LoVo (cell line): ENCODE results near the gene STK4.

Experiments
- DNase-seq: peaks from one replicate; pipeline ENCODE4 v3.0.0-alpha.2; 2016; ENCODE audit warnings: low spot score

Gene STK4

DNA sequence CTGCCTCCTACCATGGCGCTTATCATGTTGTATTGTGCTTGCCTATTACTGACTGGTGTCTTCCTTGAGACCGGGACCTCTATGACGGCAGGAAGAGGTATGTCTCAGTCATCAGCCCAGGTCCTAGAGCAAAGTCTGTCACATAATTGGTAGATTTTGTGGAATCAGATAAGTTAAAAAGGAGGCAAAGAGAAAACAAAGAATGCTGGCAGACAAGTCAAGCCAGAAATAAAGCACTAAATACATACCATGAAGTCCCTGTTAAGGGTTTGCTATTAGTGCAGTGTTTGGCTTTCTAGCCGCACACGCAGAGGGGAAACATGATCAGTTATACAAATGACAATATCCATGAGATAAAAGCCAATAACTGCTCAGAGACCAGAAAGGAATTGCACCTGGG is 12.1 kb upstream of the STK4 start:
- DNase-seq, result no peak

GRCh38 chr20:44955270-44955669 is 11.0 kb upstream of the STK4 start:
- DNase-seq, result no peak

DNA sequence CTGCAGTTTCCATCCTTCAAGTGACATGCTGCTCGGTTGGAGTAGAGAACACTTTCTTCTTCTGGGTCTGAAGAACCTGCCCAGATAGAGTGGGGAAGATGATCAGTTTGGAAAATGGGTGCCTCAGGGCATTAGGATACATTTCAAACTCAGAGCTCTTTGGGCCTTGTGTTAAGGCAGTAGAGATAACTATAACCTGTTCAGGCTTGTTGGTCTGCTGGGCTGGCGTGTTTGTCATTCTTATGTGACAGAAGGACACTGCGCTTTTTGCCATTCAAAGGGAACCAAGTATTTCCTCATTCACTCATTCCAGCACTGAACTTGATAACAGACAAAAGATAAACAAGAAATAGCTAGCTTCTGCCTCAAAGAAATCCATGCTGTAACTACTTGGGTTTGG is 9.9 kb upstream of the STK4 start:
- DNase-seq, result no peak

DNA sequence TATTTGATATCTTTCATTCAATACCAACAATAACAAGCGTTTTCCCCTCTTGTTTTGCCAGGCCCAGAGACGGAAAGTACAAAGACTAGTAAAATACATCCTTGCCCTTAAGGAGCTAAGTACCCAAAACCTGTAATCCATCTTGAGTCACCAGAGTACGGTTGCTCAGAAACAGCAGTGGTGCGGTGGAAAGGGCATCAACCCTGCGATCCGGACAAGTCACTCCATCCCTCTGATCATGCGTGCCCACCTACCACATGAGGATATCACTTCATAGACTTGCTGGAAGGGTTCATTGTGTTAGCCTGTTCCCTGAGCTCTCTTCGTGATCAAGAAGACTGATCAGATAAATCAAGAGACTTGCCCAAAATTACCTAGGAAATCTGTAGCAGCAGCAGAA is 8.0 kb upstream of the STK4 start:
- no peak for DNase-seq

DNA sequence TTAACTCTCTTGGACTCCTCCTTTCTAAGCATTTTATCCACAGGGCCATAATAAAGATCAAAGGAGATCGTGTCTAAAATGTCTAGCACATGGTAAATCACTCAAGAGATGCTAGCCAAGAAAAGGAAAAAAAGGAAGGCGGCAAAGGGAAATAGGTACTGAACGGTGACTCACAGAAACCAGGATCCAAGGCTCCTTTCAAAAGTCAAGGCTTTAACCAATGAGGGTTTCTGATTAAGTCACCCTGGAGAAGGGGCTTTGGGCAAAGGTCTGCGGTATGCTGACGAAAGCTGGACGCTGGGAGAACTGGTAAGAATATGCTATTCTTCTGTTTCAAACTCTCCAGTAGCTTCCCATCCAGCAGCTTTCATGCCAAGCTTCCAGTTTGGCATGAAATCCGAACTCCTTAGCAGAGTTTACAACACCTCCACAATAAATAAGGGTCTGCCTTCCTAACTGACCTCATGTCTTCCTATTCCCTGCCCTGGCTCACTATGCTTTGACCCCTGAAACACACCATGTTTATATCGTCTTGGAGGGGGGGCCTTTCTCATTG is 7.2 kb upstream of the STK4 start:
- DNase-seq, result no peak

- no peak for DNase-seq
These were observed 6.6 kb upstream of the STK4 start for GRCh38 chr20:44959638-44960102.

GRCh38 chr20:44960103-44960852 is 6.0 kb upstream of the STK4 start, which contains the start of gene TOMM34:
TSS of gene TOMM34 (minus strand) at chr20:44960397. CDS start at chr20:44960333, 64 bp downstream.
- peak; percentile 96 for DNase-seq

- no peak for DNase-seq
These were observed 5.1 kb upstream of the STK4 start for GRCh38 chr20:44961011-44961869.

DNA sequence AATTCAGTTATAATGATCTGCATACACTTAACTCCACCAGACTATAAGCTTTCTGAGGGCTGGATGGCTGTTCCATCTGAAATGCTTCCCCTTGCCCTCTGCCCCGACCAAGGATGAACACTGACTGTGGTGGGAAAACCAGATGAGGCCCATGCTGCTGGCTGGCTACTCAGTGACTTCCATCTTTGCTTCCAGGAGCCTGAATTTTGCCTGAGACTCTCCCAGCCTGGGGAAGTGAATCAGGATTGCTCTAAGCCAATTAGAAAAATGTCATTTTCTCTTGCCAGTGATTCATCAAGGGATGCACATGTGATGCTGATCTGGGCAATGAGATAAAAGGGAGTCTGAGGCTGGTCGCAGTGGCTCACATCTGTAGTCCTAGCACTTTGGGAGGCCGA is 4.4 kb upstream of the STK4 start:
- DNase-seq, result no peak

- peak; percentile 45 for DNase-seq
These were observed 3.8 kb upstream of the STK4 start for GRCh38 chr20:44962483-44962882.

DNA sequence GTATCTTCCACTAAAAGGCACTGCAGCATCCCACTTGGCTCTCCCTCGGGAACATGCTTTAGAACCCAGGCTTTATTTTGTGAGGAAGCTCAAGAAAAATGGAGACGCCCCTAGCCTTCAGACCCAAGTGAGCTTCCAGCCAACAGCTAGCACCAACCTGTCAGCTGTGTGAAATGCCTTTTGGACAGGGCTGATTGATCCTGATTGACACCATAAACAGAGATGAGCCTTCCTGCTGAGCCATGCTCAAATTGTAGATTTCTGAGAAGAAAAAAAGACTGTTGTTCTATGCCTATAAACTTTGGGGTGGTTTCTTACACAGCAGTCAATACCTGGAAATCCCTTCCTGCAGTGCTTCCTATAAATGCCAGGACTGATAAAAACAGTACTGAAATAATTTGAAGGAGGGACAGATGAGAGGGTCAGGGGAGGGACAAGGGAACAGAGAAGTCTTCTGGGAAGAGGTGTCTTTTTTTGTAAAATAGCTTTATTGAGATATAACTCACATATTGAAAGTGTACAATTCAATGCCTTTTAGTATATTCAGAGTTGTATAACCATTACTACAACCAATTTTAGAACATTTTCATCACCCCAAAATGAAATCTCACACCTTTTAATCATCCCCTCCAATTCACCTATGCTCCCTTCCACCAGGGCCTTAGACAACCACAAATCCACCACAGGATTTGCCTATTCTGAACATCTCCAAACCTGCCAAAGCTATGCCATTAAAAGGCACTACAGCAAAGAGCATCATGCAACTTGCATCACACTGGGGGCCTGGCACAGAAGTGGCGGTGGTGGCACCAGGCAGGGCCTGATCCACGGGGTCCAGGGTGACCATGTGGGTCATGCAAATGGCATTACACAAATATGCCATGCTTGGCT is 2.7 kb upstream of the STK4 start:
- DNase-seq, result no peak

DNA sequence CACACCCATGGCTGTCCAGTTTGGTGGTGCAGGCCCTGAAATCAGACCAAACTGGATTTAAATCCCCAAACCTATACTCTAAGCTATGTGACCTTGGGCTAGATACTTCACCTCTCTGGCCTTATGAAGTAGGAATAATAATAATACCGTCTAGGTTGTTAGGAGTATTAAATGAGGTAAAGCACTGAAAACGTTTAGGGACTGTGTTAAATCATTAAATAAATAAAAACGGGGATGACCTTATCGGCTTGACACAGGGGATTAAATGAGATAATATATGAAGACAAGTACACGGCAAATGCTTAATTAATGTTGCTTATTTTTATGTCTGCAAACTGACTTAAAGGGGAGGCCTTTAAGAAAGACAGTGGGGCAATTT is 672 bp upstream of the STK4 start:
- DNase-seq, result no peak

- no peak for DNase-seq
These were observed 995 bp downstream of the STK4 start for GRCh38 chr20:44967207-44967807.

DNA sequence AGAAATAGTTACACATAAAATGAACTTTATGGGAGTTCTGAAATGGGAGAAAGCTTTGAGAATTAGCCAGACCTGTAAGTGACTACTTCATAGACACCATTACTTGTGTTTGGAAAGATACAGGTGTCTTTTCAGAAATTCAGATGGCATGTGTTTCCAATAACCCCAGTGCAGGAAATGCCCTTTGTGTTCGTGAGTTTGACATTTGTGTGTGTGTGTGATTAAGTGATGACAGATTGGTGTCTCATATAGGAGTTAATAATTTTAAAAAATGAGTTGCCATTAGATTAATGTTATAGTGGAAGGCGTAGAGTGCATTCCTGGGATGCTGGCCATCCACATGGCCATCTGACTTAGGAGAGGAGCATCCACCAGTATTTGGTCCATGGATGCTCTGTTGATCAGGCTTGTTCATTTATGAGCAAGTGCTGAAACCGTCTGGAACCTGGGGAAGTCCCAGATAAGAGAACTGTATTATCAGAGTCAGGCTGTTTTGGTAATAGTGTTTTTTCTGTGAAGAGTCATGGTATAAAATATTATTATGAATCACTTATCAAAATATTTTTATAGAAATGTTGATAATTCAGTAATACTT is 3.1 kb downstream of the STK4 start:
- no peak for DNase-seq

GRCh38 chr20:44970243-44970757 is 4.0 kb downstream of the STK4 start:
- no peak for DNase-seq

GRCh38 chr20:44973053-44973452 is 6.7 kb downstream of the STK4 start:
- peak; percentile 57 for DNase-seq

GRCh38 chr20:44976698-44977097 is 10.4 kb downstream of the STK4 start:
- DNase-seq, result no peak

- no peak for DNase-seq
These were observed 12.8 kb downstream of the STK4 start for GRCh38 chr20:44979090-44979621.

- no peak for DNase-seq
These were observed 15.6 kb downstream of the STK4 start for GRCh38 chr20:44981736-44982406.

DNA sequence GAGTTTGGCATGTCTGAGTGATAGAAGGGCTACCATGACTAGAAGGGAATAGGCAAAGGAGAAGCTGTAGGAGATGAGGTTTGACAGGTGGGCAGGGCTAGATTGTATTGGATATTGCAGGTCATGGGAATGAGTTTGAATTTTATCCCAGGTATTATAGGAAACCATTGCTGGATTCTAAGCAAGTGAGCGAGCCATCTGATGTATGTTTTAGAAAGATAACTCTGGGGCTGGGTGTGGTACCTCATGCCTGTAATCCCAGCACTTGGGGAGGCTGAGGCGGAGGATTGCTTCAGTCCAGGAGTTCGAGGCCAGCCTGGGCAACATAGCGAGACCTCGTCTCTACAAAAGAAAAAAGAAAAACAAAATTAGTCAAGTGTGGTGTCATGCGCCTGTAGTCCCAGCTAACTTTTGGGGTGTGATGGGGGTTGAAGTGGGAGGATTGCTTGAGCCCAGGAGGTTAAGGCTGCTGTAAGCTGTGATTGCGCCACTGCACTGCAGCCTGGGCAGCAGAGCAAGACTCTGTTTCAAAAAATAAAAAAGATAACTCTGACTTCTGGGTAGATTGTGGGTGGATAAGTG is 16.9 kb downstream of the STK4 start:
- DNase-seq, result no peak
